GM18909 (cell line): ENCODE measurements around the gene WBP2NL.

Experiments
- ATAC-seq: cut with Tn5 transposase; IDR thresholded peaks from one replicate; pipeline ENCODE4 v1.9.1; 2021; ENCODE audit warnings: mild to moderate bottlenecking; ENCODE audit not compliant: unreplicated experiment, poor library complexity

Gene WBP2NL

GRCh38 chr22:41976961-41977566 is 21.5 kb upstream of the WBP2NL start:
- no peak for ATAC-seq

- ATAC-seq = no peak
These were observed 19.9 kb upstream of the WBP2NL start for GRCh38 chr22:41978732-41979131.

- no peak for ATAC-seq
These were observed 19.0 kb upstream of the WBP2NL start for GRCh38 chr22:41979423-41980250.

- ATAC-seq = no peak
These were observed 15.7 kb upstream of the WBP2NL start for GRCh38 chr22:41982865-41983264.

- no peak for ATAC-seq
These were observed 14.8 kb upstream of the WBP2NL start for GRCh38 chr22:41983513-41984405.

GRCh38 chr22:41987276-41987675 is 11.3 kb upstream of the WBP2NL start:
- ATAC-seq = no peak

GRCh38 chr22:41989246-41989645 is 9.3 kb upstream of the WBP2NL start:
- no peak for ATAC-seq

GRCh38 chr22:41991111-41991510 is 7.5 kb upstream of the WBP2NL start:
- ATAC-seq = no peak

GRCh38 chr22:41992496-41992895 is 6.1 kb upstream of the WBP2NL start:
- ATAC-seq = no peak

GRCh38 chr22:41995211-41995610 is 3.4 kb upstream of the WBP2NL start:
- ATAC-seq = no peak

- ATAC-seq = no peak
These were observed 1.8 kb upstream of the WBP2NL start for GRCh38 chr22:41996826-41997225.

GRCh38 chr22:42000466-42000865 is 1.9 kb downstream of the WBP2NL start:
- ATAC-seq = no peak

- ATAC-seq = no peak
These were observed 2.5 kb downstream of the WBP2NL start for GRCh38 chr22:42001121-42001520.

- ATAC-seq = no peak
These were observed 3.1 kb downstream of the WBP2NL start for GRCh38 chr22:42001706-42002105.

GRCh38 chr22:42007922-42008321 is 9.3 kb downstream of the WBP2NL start:
- no peak for ATAC-seq

GRCh38 chr22:42010778-42011177 is 12.2 kb downstream of the WBP2NL start:
- no peak for ATAC-seq

GRCh38 chr22:42013385-42013784 is 14.8 kb downstream of the WBP2NL start:
- ATAC-seq = no peak

- ATAC-seq = no peak
These were observed 17.5 kb downstream of the WBP2NL start for GRCh38 chr22:42016111-42016510.

GRCh38 chr22:42018224-42018623 is 19.6 kb downstream of the WBP2NL start:
- no peak for ATAC-seq

- no peak for ATAC-seq
These were observed 23.0 kb downstream of the WBP2NL start for GRCh38 chr22:42021571-42021970.
